ENCODE results near the gene TUBB. TPM values are rescaled to one million over a fixed set of nuclear protein-coding genes. Genes with fewer than 3 reads are reported as not detected.

Gene TUBB
- total RNA-seq, 1 experiment from 2014 or later = 886 TPM

DNA sequence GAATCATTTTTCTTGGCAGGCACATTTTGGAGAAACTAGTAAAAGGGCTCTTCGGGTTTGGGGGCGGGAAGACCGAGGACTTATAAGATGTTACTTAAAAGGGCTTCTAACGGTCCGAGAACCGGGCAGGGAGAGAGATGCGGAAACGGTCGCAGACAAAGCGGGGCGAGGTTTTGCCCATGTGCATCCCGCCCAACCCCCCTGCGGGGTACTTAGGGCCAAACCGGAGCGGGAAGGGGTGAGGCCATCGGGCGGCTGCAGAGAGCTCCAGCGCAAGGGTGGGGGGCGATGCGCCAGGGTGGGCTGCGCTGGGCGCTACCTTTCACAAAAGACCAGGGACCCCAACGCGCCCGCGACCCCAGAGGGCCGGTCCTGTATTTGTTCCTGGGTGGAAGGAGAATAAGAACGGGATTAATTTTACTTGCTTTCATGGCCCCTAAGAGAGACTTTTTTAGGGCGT lies 616 bp downstream of the TUBB start:
- TF ChIP-seq RAD21 (IDR thresholded peaks at IDR 0.05; ENCODE audit: low read depth) = no peak
- no peak for TF ChIP-seq EGR1 (IDR thresholded peaks at IDR 0.05; ENCODE audit: low read depth)
- no peak for TF ChIP-seq EZH2 (IDR thresholded peaks at IDR 0.05)
- no peak for TF ChIP-seq POLR2A (IDR thresholded peaks at IDR 0.05; ENCODE audit: borderline replicate concordance, extremely low read depth, insufficient read depth, insufficient read length)
- TF ChIP-seq SRF (IDR thresholded peaks at IDR 0.05; ENCODE audit: low read depth) = no peak
- TF ChIP-seq, protein P1, sequence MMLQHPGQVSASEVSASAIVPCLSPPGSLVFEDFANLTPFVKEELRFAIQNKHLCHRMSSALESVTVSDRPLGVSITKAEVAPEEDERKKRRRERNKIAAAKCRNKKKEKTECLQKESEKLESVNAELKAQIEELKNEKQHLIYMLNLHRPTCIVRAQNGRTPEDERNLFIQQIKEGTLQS (IDR thresholded peaks at IDR 0.05) = no peak
- peak overlapping the region; percentile 96 for H3K4me2 ChIP-seq (ENCODE audit: low read length)
- ChIA-PET CTCF (interaction anchor here (2.3 to 5.7 kb wide), 3 partner anchors 10 to 41 kb away, joined by 6 to 45 read pairs (median 17); no protein-coding TSS in a partner anchor), POLR2A (interaction anchor here (0.5 to 3.7 kb wide), 10 partner anchors 8 to 108 kb away, joined by 3 to 17 read pairs (median 4); partner anchors contain the start of gene NRM), RAD21 (ENCODE audit: low non-redundant PET in 1 of 2, low total read pairs in 2 of 2, uncharacterized antibody in 2 of 2, unreplicated experiment in 2 of 2) (no interaction called here)
- H3K27ac ChIP-seq (ENCODE audit: low read depth, low read length) = peak overlapping the region; percentile 89
- no peaks in the 10 kb centered on the region for H3K9me2 ChIP-seq (ENCODE audit: insufficient read depth)
- no peak overlapping the region for H2AFZ ChIP-seq (ENCODE audit: low read depth, low read length, poor library complexity, severe bottlenecking)
- peaks cover 72% of the 10 kb centered on the region for H3K79me2 ChIP-seq (ENCODE audit: insufficient read depth, low read length)
- no peak for ATAC-seq
- intact Hi-C loops (cut with micrococcal nuclease) = loop anchor here (1.0 to 2.0 kb wide), 2 partner anchors 34 to 103 kb away; partner anchors contain the start of genes MRPS18B, PPP1R10 and PPP1R18
- peak overlapping the region; percentile 95 for H3K4me3 ChIP-seq (replicated peaks in 1 of 2; ENCODE audit: low read depth in 1 of 2, low read length in 2 of 2)
- no TSS peak for BruUV-seq (replicated peaks)
- peaks cover 9 to 66% of the 10 kb centered on the region in 2 experiments for H3K4me1 ChIP-seq (ENCODE audit: control insufficient read depth in 1 of 2, insufficient read depth in 2 of 2, low read length in 2 of 2)
- no peak for DNase-seq (ENCODE audit: low read depth, low spot score)
- H3K9me3 ChIP-seq (ENCODE audit: control insufficient read depth in 1 of 2, insufficient read depth in 1 of 2, low read depth in 1 of 2, low read length in 2 of 2) = no peaks in the 10 kb centered on the region
- no peaks in the 10 kb centered on the region for H3K27me3 ChIP-seq (ENCODE audit: insufficient read depth, low read length)
- peaks cover 27 to 41% of the 10 kb centered on the region in 2 experiments for H3K36me3 ChIP-seq (ENCODE audit: control insufficient read depth in 1 of 2, insufficient read depth in 2 of 2, low read length in 2 of 2)
- peaks cover 21% of the 10 kb centered on the region; the same call in 1 of the 2 replicates for H4K20me1 ChIP-seq (ENCODE audit: insufficient read depth)
- H3K9ac ChIP-seq (ENCODE audit: low read length) = peak overlapping the region; percentile 100

DNA sequence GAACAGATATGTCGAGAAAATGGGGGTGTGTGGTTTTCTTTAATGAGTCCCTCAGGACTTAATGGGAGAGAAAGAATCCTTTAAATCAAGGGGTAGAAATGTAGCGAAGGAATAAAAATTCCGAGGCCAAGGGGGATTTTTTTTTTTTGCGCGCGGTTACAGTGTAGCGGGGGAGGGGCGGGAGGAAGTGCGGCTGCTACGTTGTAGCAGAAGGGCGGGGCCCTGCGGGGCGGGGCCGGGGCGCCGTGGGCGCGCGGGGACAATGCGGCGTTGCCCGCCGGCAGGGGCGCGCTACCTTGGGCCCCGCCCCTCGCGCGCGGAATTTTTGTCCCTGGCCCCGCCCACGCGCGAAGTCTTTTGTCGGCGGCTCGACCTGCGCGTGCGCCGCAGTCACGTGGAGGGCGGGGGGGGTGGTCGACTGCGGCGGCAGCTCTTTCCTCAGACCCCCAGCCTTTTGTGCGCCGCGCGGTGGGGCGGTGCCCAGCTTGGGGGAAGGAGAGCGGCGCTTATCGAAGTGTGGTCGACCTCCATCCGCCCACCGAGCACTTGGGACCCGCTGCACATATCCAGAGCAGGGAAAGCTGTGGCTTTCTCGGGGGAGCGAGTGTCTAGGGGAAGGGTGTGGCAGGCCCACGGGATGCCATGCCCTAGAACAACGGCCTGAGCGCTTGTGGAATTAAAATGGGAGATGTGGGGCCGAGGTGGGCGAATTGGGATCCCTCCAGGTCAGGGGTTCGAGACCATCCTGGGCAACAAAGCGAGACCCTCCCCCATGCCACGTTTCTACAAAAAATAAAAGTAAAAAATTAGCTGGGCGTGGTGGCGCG lies 1.3 kb downstream of the TUBB start:
- H3K4me2 ChIP-seq (ENCODE audit: low read length) = peak overlapping the region; percentile 96
- POLR2A ChIA-PET = interaction anchor here (0.6 to 3.7 kb wide), 12 partner anchors 9 to 109 kb away, joined by 3 to 17 read pairs (median 4); partner anchors contain the start of gene NRM
- CTCF ChIA-PET = interaction anchor here (0.9 to 5.7 kb wide), 4 partner anchors 9 to 231 kb away, joined by 3 to 45 read pairs (median 12); no protein-coding TSS in a partner anchor
- no peaks in the 10 kb centered on the region for H3K9me3 ChIP-seq (ENCODE audit: control insufficient read depth in 1 of 2, insufficient read depth in 1 of 2, low read depth in 1 of 2, low read length in 2 of 2)
- H3K27me3 ChIP-seq (ENCODE audit: insufficient read depth, low read length) = no peaks in the 10 kb centered on the region
- no TSS peak for BruUV-seq (replicated peaks)
- peak overlapping the region; percentile 95 for H3K4me3 ChIP-seq (replicated peaks in 1 of 2; ENCODE audit: low read depth in 1 of 2, low read length in 2 of 2)
- peaks cover 27 to 44% of the 10 kb centered on the region in 2 experiments for H3K36me3 ChIP-seq (ENCODE audit: control insufficient read depth in 1 of 2, insufficient read depth in 2 of 2, low read length in 2 of 2)
- peak overlapping the region; percentile 89 for H3K27ac ChIP-seq (ENCODE audit: low read depth, low read length)
- TF ChIP-seq, protein P2, sequence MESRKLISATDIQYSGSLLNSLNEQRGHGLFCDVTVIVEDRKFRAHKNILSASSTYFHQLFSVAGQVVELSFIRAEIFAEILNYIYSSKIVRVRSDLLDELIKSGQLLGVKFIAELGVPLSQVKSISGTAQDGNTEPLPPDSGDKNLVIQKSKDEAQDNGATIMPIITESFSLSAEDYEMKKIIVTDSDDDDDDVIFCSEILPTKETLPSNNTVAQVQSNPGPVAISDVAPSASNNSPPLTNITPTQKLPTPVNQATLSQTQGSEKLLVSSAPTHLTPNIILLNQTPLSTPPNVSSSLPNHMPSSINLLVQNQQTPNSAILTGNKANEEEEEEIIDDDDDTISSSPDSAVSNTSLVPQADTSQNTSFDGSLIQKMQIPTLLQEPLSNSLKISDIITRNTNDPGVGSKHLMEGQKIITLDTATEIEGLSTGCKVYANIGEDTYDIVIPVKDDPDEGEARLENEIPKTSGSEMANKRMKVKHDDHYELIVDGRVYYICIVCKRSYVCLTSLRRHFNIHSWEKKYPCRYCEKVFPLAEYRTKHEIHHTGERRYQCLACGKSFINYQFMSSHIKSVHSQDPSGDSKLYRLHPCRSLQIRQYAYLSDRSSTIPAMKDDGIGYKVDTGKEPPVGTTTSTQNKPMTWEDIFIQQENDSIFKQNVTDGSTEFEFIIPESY (IDR thresholded peaks at IDR 0.05; ENCODE audit: extremely low read depth, insufficient replicate concordance, low read length) = no peak
- TF ChIP-seq, protein P3, sequence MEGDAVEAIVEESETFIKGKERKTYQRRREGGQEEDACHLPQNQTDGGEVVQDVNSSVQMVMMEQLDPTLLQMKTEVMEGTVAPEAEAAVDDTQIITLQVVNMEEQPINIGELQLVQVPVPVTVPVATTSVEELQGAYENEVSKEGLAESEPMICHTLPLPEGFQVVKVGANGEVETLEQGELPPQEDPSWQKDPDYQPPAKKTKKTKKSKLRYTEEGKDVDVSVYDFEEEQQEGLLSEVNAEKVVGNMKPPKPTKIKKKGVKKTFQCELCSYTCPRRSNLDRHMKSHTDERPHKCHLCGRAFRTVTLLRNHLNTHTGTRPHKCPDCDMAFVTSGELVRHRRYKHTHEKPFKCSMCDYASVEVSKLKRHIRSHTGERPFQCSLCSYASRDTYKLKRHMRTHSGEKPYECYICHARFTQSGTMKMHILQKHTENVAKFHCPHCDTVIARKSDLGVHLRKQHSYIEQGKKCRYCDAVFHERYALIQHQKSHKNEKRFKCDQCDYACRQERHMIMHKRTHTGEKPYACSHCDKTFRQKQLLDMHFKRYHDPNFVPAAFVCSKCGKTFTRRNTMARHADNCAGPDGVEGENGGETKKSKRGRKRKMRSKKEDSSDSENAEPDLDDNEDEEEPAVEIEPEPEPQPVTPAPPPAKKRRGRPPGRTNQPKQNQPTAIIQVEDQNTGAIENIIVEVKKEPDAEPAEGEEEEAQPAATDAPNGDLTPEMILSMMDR (IDR thresholded peaks at IDR 0.05 in 2 of 3, conservative IDR thresholded peaks at IDR 0.05 in 1 of 3; ENCODE audit: borderline replicate concordance in 1 of 3, insufficient read depth in 1 of 3, low read depth in 2 of 3, low read length in 2 of 3) = peak in 1 of 3 experiments; percentile 30; a peak in 1 of 6 replicates
- TF ChIP-seq, protein P1 (IDR thresholded peaks at IDR 0.05) = no peak
- TF ChIP-seq EGR1 (IDR thresholded peaks at IDR 0.05; ENCODE audit: low read depth) (no peak), TCF7L2 (IDR thresholded peaks at IDR 0.05; ENCODE audit: borderline replicate concordance, extremely low read depth, insufficient read depth, insufficient read length) (peak; percentile 89), POLR2AphosphoS5 (IDR thresholded peaks at IDR 0.05; ENCODE audit: low read depth, low read length) (peak; percentile 83), EZH2phosphoT487 (IDR thresholded peaks at IDR 0.05; ENCODE audit: borderline replicate concordance) (no peak)
- H3K9me2 ChIP-seq (ENCODE audit: insufficient read depth) = no peaks in the 10 kb centered on the region
- ATAC-seq (peak; percentile 21), DNase-seq (ENCODE audit: low read depth, low spot score) (peak; percentile 69)
- H3K79me2 ChIP-seq (ENCODE audit: insufficient read depth, low read length) = peaks cover 68% of the 10 kb centered on the region
- peaks cover 7 to 64% of the 10 kb centered on the region in 2 experiments for H3K4me1 ChIP-seq (ENCODE audit: control insufficient read depth in 1 of 2, insufficient read depth in 2 of 2, low read length in 2 of 2)
- peak overlapping the region; percentile 100 for H3K9ac ChIP-seq (ENCODE audit: low read length)
- H4K20me1 ChIP-seq (ENCODE audit: insufficient read depth) = peaks cover 21% of the 10 kb centered on the region; the same call in 1 of the 2 replicates
- RAD21 ChIA-PET (ENCODE audit: low non-redundant PET in 1 of 2, low total read pairs in 2 of 2, uncharacterized antibody in 2 of 2, unreplicated experiment in 2 of 2) = no interaction called here
- no peak overlapping the region for H2AFZ ChIP-seq (ENCODE audit: low read depth, low read length, poor library complexity, severe bottlenecking)
- intact Hi-C loops (cut with micrococcal nuclease) = loop anchor here (1.0 to 2.0 kb wide), 4 partner anchors 35 to 239 kb away; partner anchors contain the start of genes MRPS18B, PPP1R10 and PPP1R18

Data from HCT116 (cell line).